HepG2 (cell line): ENCODE measurements around the gene ZNF512B. TPM values are rescaled to one million over a fixed set of nuclear protein-coding genes. Genes with fewer than 3 reads are reported as not detected.

Source experiments
- ARID5B ChIP-seq: IDR thresholded peaks from 2 replicates; pipeline ENCODE4 v1.4.0; 2020; ENCODE audit warnings: mild to moderate bottlenecking, missing genetic modification reagents
- DPF2 ChIP-seq: sonication (generic); formaldehyde crosslinking; IDR thresholded peaks from 2 replicates; pipeline ENCODE4 v1.4.0; 2020; ENCODE audit warnings: mild to moderate bottlenecking, low read depth, missing genetic modification reagents, borderline replicate concordance
- ETS1 ChIP-seq: sonication (generic); formaldehyde crosslinking; IDR thresholded peaks from 2 replicates; pipeline ENCODE4 v1.4.0; 2020; ENCODE audit warnings: missing genetic modification reagents
- FOXA3 ChIP-seq: IDR thresholded peaks from 2 replicates; pipeline ENCODE4 v1.6.1; 2016; ENCODE audit warnings: missing genetic modification reagents, missing compliant biosample characterization
- KMT2B ChIP-seq: IDR thresholded peaks from 2 replicates; pipeline ENCODE4 v1.6.1; 2016; ENCODE audit warnings: missing genetic modification reagents, missing compliant biosample characterization
- PHF20 ChIP-seq: sonication (generic); formaldehyde crosslinking; IDR thresholded peaks from 2 replicates; pipeline ENCODE4 v1.5.0; 2020; ENCODE audit warnings: mild to moderate bottlenecking, missing genetic modification reagents
- REL ChIP-seq: sonication (generic); formaldehyde crosslinking; conservative IDR thresholded peaks from 2 replicates; pipeline ENCODE4 v1.8.0; 2022; ENCODE audit warnings: mild to moderate bottlenecking, missing genetic modification reagents, moderate library complexity
- YY1 ChIP-seq: IDR thresholded peaks from 2 replicates; pipeline ENCODE4 v1.6.1; 2011; ENCODE audit warnings: low read length, low read depth, moderate library complexity, mild to moderate bottlenecking; ENCODE audit not compliant: insufficient read depth, insufficient replicate concordance
- ZBTB7B ChIP-seq: sonication (generic); formaldehyde crosslinking; IDR thresholded peaks from 2 replicates; pipeline ENCODE4 v1.4.0; 2020; ENCODE audit warnings: missing genetic modification reagents
- ZNF333 ChIP-seq: sonication (generic); formaldehyde crosslinking; IDR thresholded peaks from 2 replicates; pipeline ENCODE4 v1.4.0; 2020; ENCODE audit warnings: mild to moderate bottlenecking, missing genetic modification reagents, borderline replicate concordance
- ZNF563 ChIP-seq: sonication (generic); formaldehyde crosslinking; IDR thresholded peaks from 2 replicates; pipeline ENCODE4 v1.8.0; 2022; ENCODE audit warnings: mild to moderate bottlenecking, moderate library complexity, missing genetic modification reagents
- ZNF687 ChIP-seq: sonication (generic); formaldehyde crosslinking; IDR thresholded peaks from 2 replicates; pipeline ENCODE4 v1.5.1; 2020; ENCODE audit warnings: mild to moderate bottlenecking, missing genetic modification reagents, moderate library complexity
- ZNF800 ChIP-seq: sonication (generic); formaldehyde crosslinking; IDR thresholded peaks from 2 replicates; pipeline ENCODE4 v1.4.0; 2020; ENCODE audit warnings: missing genetic modification reagents
- polyA plus RNA-seq, 8 experiments: library from polyadenylated mRNA; depleted of rRNA in 3 of 8; stranded (reverse) in 7 of 8; unstranded in 1 of 8; fragments of >200 nt; fragmentation: Illumina TruSeq in 4 of 8; extraction: Trizol in 4 of 8; gene quantifications; 2 replicates each; pipeline versions ENCODE4 v1.2.1 to v1.2.3, GENCODE V29; 2011 to 2016; ENCODE audit warnings: low read depth in 4 of 8, missing spikeins in 1 of 8, mixed read lengths in 1 of 8; ENCODE audit not compliant: insufficient read depth in 1 of 8
- total RNA-seq, 5 experiments: library from RNA; depleted of rRNA; stranded (reverse); fragments of >200 nt; fragmentation: Illumina TruSeq; extraction: Trizol; gene quantifications; 2 replicates each; pipeline ENCODE4 v1.2.3, GENCODE V29; 2016; ENCODE audit warnings: low read depth in 1 of 5
- TF ChIP-seq, protein P1 (sequence below): sonication (generic); formaldehyde crosslinking; IDR thresholded peaks from 2 replicates; pipeline ENCODE4 v1.4.0; 2020; ENCODE audit warnings: missing genetic modification reagents

The ZNF512B gene
- total and polyA plus RNA-seq, 2 of the 13 experiments (the other 11 are each of a cell fraction or from before 2014, with no cell fraction given): 11.5 to 30.6 TPM

- TF ChIP-seq ZNF800 (CRISPR knock-in tag) (0 out of 2 replicates have a peak, but pooled peaks have one; percentile 50), DPF2 (CRISPR knock-in tag) (peak; percentile 84), ZNF563 (CRISPR knock-in tag) (peak; percentile 91; the same call in 1 of the 2 replicates), PHF20 (CRISPR knock-in tag) (peak; percentile 34; the same call in 1 of the 2 replicates), ZBTB7B (CRISPR knock-in tag) (peak; percentile 94), ZNF687 (CRISPR knock-in tag) (peak; percentile 93), FOXA3 (peak; percentile 35; the same call in 1 of the 2 replicates), ARID5B (CRISPR knock-in tag) (peak; percentile 66), REL (no peak), ETS1 (CRISPR knock-in tag) (peak; percentile 19; the same call in 1 of the 2 replicates), YY1 (peak; percentile 82), ZNF333 (CRISPR knock-in tag) (peak; percentile 82; the same call in 1 of the 2 replicates), KMT2B (CRISPR knock-in tag) (peak; percentile 47; the same call in 1 of the 2 replicates)
- TF ChIP-seq, protein P1, sequence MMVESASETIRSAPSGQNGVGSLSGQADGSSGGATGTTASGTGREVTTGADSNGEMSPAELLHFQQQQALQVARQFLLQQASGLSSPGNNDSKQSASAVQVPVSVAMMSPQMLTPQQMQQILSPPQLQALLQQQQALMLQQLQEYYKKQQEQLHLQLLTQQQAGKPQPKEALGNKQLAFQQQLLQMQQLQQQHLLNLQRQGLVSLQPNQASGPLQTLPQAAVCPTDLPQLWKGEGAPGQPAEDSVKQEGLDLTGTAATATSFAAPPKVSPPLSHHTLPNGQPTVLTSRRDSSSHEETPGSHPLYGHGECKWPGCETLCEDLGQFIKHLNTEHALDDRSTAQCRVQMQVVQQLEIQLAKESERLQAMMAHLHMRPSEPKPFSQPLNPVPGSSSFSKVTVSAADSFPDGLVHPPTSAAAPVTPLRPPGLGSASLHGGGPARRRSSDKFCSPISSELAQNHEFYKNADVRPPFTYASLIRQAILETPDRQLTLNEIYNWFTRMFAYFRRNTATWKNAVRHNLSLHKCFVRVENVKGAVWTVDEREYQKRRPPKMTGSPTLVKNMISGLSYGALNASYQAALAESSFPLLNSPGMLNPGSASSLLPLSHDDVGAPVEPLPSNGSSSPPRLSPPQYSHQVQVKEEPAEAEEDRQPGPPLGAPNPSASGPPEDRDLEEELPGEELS: peak; percentile 68
Measured at GRCh38 chr20:63968928-63969760, 586 bp downstream of the ZNF512B start (continued).
